CD8-positive, alpha-beta memory T cell (primary cell): ENCODE results near the gene TSPAN14. TPM values are rescaled to one million over a fixed set of nuclear protein-coding genes. Genes with fewer than 3 reads are reported as not detected.

Experiments used
- CTCF ChIA-PET: fragments of 350-600 bp; sonication (Branson Sonifier 250); formaldehyde crosslinking; loops from one replicate; lab custom pipeline; 2021; ENCODE audit warnings: antibody characterized with exemption; lab: Charles Lee
- POLR2A ChIA-PET: fragments of 350-600 bp; sonication (Branson Sonifier 250); formaldehyde crosslinking; loops from one replicate; lab custom pipeline; 2021; ENCODE audit warnings: antibody characterized with exemption; lab: Charles Lee
- DNase-seq, 5 donors: peaks; one replicate each; pipeline versions ENCODE4 v3.0.0 to v3.0.0-alpha.2; 2020 to 2022; ENCODE audit warnings: mixed read lengths in 1 of 5
- H3K27ac ChIP-seq: one replicate; pipeline ENCODE4 v1.7.0; 2013; ENCODE audit warnings: low read depth, mild to moderate bottlenecking, low read length, moderate library complexity
- H3K27me3 ChIP-seq: 2 replicates; pipeline ENCODE4 v1.7.0; 2013; ENCODE audit warnings: low read length, mild to moderate bottlenecking; ENCODE audit not compliant: insufficient read depth, poor library complexity, severe bottlenecking
- H3K36me3 ChIP-seq: 2 replicates; pipeline ENCODE4 v1.7.0; 2013; ENCODE audit warnings: mild to moderate bottlenecking, low read length, moderate library complexity; ENCODE audit not compliant: insufficient read depth
- H3K4me1 ChIP-seq: 2 replicates; pipeline ENCODE4 v1.7.0; 2013; ENCODE audit warnings: mild to moderate bottlenecking, low read length, moderate library complexity; ENCODE audit not compliant: insufficient read depth
- H3K4me3 ChIP-seq: 2 replicates; pipeline ENCODE4 v1.7.0; 2013; ENCODE audit warnings: mild to moderate bottlenecking, low read length
- H3K9me3 ChIP-seq: 2 replicates; pipeline ENCODE4 v1.7.0; 2013; ENCODE audit warnings: mild to moderate bottlenecking, low read length
- H3K27ac Mint-ChIP-seq, 8 donors: one replicate each; pipeline ENCODE4 v1.8.0; 2020 to 2021; ENCODE audit warnings: mixed read lengths in 8 of 8, mild to moderate bottlenecking in 6 of 8, inconsistent platforms in 3 of 8, moderate library complexity in 3 of 8
- H3K27me3 Mint-ChIP-seq, 2 donors: one replicate each; pipeline ENCODE4 v1.8.0; 2020 to 2021; ENCODE audit warnings: mixed read lengths in 2 of 2, mild to moderate bottlenecking in 1 of 2, moderate library complexity in 1 of 2
- H3K36me3 Mint-ChIP-seq, 3 donors: one replicate each; pipeline ENCODE4 v1.8.0; 2020 to 2021; ENCODE audit warnings: mixed read lengths in 3 of 3, inconsistent platforms in 1 of 3, mild to moderate bottlenecking in 1 of 3
- H3K4me1 Mint-ChIP-seq, 3 donors: one replicate each; pipeline ENCODE4 v1.8.0; 2020 to 2021; ENCODE audit warnings: mixed read lengths in 3 of 3, inconsistent platforms in 1 of 3, mild to moderate bottlenecking in 1 of 3
- H3K4me3 Mint-ChIP-seq, 7 donors: one replicate each; pipeline ENCODE4 v1.8.0; 2020 to 2021; ENCODE audit warnings: mixed read lengths in 7 of 7, mild to moderate bottlenecking in 6 of 7, moderate library complexity in 4 of 7, inconsistent platforms in 2 of 7
- H3K9me3 Mint-ChIP-seq, 5 donors: one replicate each; pipeline ENCODE4 v1.8.0; 2020 to 2022; ENCODE audit warnings: mixed read lengths in 5 of 5, mild to moderate bottlenecking in 3 of 5, moderate library complexity in 2 of 5, inconsistent platforms in 1 of 5
- polyA plus RNA-seq: library from polyadenylated mRNA; unstranded; fragments of 300-500 nt; fragmentation: Illumina TruSeq; gene quantifications from one replicate; pipeline ENCODE4 v1.2.3, GENCODE V29; 2021
- total RNA-seq, 2 experiments: library from RNA; stranded (reverse); gene quantifications; one replicate each; pipeline ENCODE4 v1.2.3, GENCODE V29; 2021

TSPAN14 gene
- total and polyA plus RNA-seq, 3 experiments from 2014 or later = 46.1 to 220 (median 46.8) TPM

GRCh38 chr10:80506189-80506575 is 52.1 kb downstream of the TSPAN14 start:
- Histone ChIP-seq H3K4me3 (no peak overlapping the region), H3K27ac (no peak overlapping the region), H3K9me3 (no peaks in the 10 kb centered on the region), H3K27me3 (no peaks in the 10 kb centered on the region), H3K36me3 (peaks cover 44% of the 10 kb centered on the region), H3K4me1 (peaks cover 55% of the 10 kb centered on the region)
- Mint-ChIP-seq H3K27ac (peak overlapping the region in 7 of 8 donors; percentile 76 to 98 (median 90)), H3K4me3 (no peak overlapping the region), H3K27me3 (no peaks in the 10 kb centered on the region), H3K36me3 (peaks cover 0 to 74% (median 10%) of the 10 kb centered on the region in 3 donors), H3K9me3 (no peaks in the 10 kb centered on the region), H3K4me1 (peaks cover 62 to 75% (median 68%) of the 10 kb centered on the region in 3 donors)
- ChIA-PET POLR2A (interaction anchor here (1.2 kb wide), 1 partner anchor 61 kb away, joined by 5 read pairs; no protein-coding TSS in a partner anchor), CTCF (interaction anchor here (0.6 to 19.9 kb wide), 27 partner anchors 8 to 155 kb away, joined by 3 to 498 read pairs (median 6); partner anchors contain the start of genes PRXL2A and TSPAN14)
- DNase-seq = no peak

GRCh38 chr10:80506836-80507487 is 52.9 kb downstream of the TSPAN14 start:
- H3K27ac Mint-ChIP-seq = peak overlapping the region in 3 of 8 donors; percentile 42 to 54 (median 45)
- H3K36me3 ChIP-seq = peaks cover 49% of the 10 kb centered on the region
- peaks cover 55% of the 10 kb centered on the region for H3K4me1 ChIP-seq
- H3K9me3 ChIP-seq = no peaks in the 10 kb centered on the region
- H3K9me3 Mint-ChIP-seq = no peaks in the 10 kb centered on the region
- no peak overlapping the region for H3K27ac ChIP-seq
- POLR2A ChIA-PET = no interaction called here
- peaks cover 0 to 74% (median 10%) of the 10 kb centered on the region in 3 donors for H3K36me3 Mint-ChIP-seq
- H3K4me1 Mint-ChIP-seq = peaks cover 62 to 73% (median 67%) of the 10 kb centered on the region in 3 donors
- no peak overlapping the region for H3K4me3 Mint-ChIP-seq
- no peak for DNase-seq
- H3K27me3 Mint-ChIP-seq = no peaks in the 10 kb centered on the region
- no peak overlapping the region for H3K4me3 ChIP-seq
- H3K27me3 ChIP-seq = no peaks in the 10 kb centered on the region
- CTCF ChIA-PET = interaction anchor here (0.7 to 19.9 kb wide), 8 partner anchors 10 to 129 kb away, joined by 3 to 498 read pairs (median 18); partner anchors contain the start of gene TSPAN14

- H3K9me3 Mint-ChIP-seq = no peaks in the 10 kb centered on the region
- no peak for DNase-seq
- no peaks in the 10 kb centered on the region for H3K9me3 ChIP-seq
- peaks cover 70% of the 10 kb centered on the region for H3K36me3 ChIP-seq
- no peak overlapping the region for H3K4me3 Mint-ChIP-seq
- H3K27ac Mint-ChIP-seq = peak overlapping the region in 2 of 8 donors; percentile 50 to 83
- peaks cover 41 to 53% (median 46%) of the 10 kb centered on the region in 3 donors for H3K4me1 Mint-ChIP-seq
- peaks cover 35% of the 10 kb centered on the region for H3K4me1 ChIP-seq
- H3K36me3 Mint-ChIP-seq = peaks cover 0 to 88% (median 7%) of the 10 kb centered on the region in 3 donors
- no peak overlapping the region for H3K4me3 ChIP-seq
- no peaks in the 10 kb centered on the region for H3K27me3 Mint-ChIP-seq
- no peaks in the 10 kb centered on the region for H3K27me3 ChIP-seq
- ChIA-PET CTCF (interaction anchor here (0.8 to 19.9 kb wide), 4 partner anchors 11 to 131 kb away, joined by 3 to 498 read pairs (median 228); partner anchors contain the start of gene TSPAN14), POLR2A (no interaction called here)
- H3K27ac ChIP-seq = no peak overlapping the region
Observed at GRCh38 chr10:80509108-80509402, 54.9 kb downstream of the TSPAN14 start.

GRCh38 chr10:80509403-80510161 is 55.5 kb downstream of the TSPAN14 start:
- ChIA-PET CTCF (interaction anchor here (0.8 to 19.9 kb wide), 4 partner anchors 11 to 132 kb away, joined by 3 to 498 read pairs (median 228); partner anchors contain the start of gene TSPAN14), POLR2A (no interaction called here)
- H3K4me3 ChIP-seq = no peak overlapping the region
- H3K27me3 ChIP-seq = no peaks in the 10 kb centered on the region
- H3K36me3 Mint-ChIP-seq = peaks cover 0 to 89% (median 7%) of the 10 kb centered on the region in 3 donors
- H3K4me3 Mint-ChIP-seq = no peak overlapping the region
- H3K9me3 Mint-ChIP-seq = no peaks in the 10 kb centered on the region
- H3K27me3 Mint-ChIP-seq = no peaks in the 10 kb centered on the region
- H3K27ac ChIP-seq = no peak overlapping the region
- H3K36me3 ChIP-seq = peaks cover 76% of the 10 kb centered on the region
- H3K9me3 ChIP-seq = no peaks in the 10 kb centered on the region
- peak overlapping the region in 6 of 8 donors; percentile 25 to 88 (median 66) for H3K27ac Mint-ChIP-seq
- H3K4me1 ChIP-seq = peaks cover 29% of the 10 kb centered on the region
- H3K4me1 Mint-ChIP-seq = peaks cover 36 to 51% (median 41%) of the 10 kb centered on the region in 3 donors
- no peak for DNase-seq

- Mint-ChIP-seq H3K27ac (peak overlapping the region in 7 of 8 donors; percentile 73 to 87 (median 78)), H3K36me3 (peaks cover 0 to 95% (median 9%) of the 10 kb centered on the region in 3 donors), H3K4me3 (peak overlapping the region in 1 of 7 donors; percentile 17), H3K4me1 (peaks cover 24 to 34% (median 28%) of the 10 kb centered on the region in 3 donors), H3K9me3 (no peaks in the 10 kb centered on the region), H3K27me3 (no peaks in the 10 kb centered on the region)
- Histone ChIP-seq H3K9me3 (no peaks in the 10 kb centered on the region), H3K36me3 (peaks cover 84% of the 10 kb centered on the region), H3K4me1 (peaks cover 12% of the 10 kb centered on the region), H3K27ac (no peak overlapping the region), H3K4me3 (no peak overlapping the region), H3K27me3 (no peaks in the 10 kb centered on the region)
- ChIA-PET POLR2A (interaction anchor here (0.7 to 1.4 kb wide), 2 partner anchors 25 to 43 kb away, joined by 4 to 5 read pairs; no protein-coding TSS in a partner anchor), CTCF (interaction anchor here (1.0 to 19.9 kb wide), 9 partner anchors 8 to 104 kb away, joined by 3 to 498 read pairs (median 4); partner anchors contain the start of genes PRXL2A and TSPAN14)
- no peak for DNase-seq
Observed at GRCh38 chr10:80512031-80512526, 58.0 kb downstream of the TSPAN14 start.

GRCh38 chr10:80513106-80513505 is 59.0 kb downstream of the TSPAN14 start:
- ChIA-PET CTCF (interaction anchor here (1.1 to 19.9 kb wide), 4 partner anchors 8 to 135 kb away, joined by 4 to 450 read pairs (median 11); no protein-coding TSS in a partner anchor), POLR2A (no interaction called here)
- no peaks in the 10 kb centered on the region for H3K27me3 ChIP-seq
- Mint-ChIP-seq H3K4me3 (no peak overlapping the region), H3K36me3 (peaks cover 0 to 97% (median 10%) of the 10 kb centered on the region in 3 donors), H3K4me1 (peaks cover 22 to 31% (median 24%) of the 10 kb centered on the region in 3 donors), H3K9me3 (no peaks in the 10 kb centered on the region), H3K27me3 (peaks cover 0 to 1% of the 10 kb centered on the region in 2 donors), H3K27ac (peak overlapping the region in 5 of 8 donors; percentile 6 to 70 (median 35))
- peaks cover 85% of the 10 kb centered on the region for H3K36me3 ChIP-seq
- no peak overlapping the region for H3K27ac ChIP-seq
- peaks cover 12% of the 10 kb centered on the region for H3K4me1 ChIP-seq
- no peak for DNase-seq
- no peak overlapping the region for H3K4me3 ChIP-seq
- H3K9me3 ChIP-seq = no peaks in the 10 kb centered on the region

- Mint-ChIP-seq H3K4me1 (peaks cover 22 to 27% (median 22%) of the 10 kb centered on the region in 3 donors), H3K27me3 (peaks cover 0 to 1% of the 10 kb centered on the region in 2 donors), H3K27ac (peak overlapping the region in 1 of 8 donors; percentile 86), H3K4me3 (no peak overlapping the region), H3K36me3 (peaks cover 0 to 98% (median 9%) of the 10 kb centered on the region in 3 donors), H3K9me3 (no peaks in the 10 kb centered on the region)
- DNase-seq = no peak
- POLR2A ChIA-PET = no interaction called here
- CTCF ChIA-PET = interaction anchor here (0.8 to 19.9 kb wide), 5 partner anchors 8 to 73 kb away, joined by 3 to 450 read pairs (median 3); no protein-coding TSS in a partner anchor
- Histone ChIP-seq H3K36me3 (peaks cover 73% of the 10 kb centered on the region), H3K4me3 (no peak overlapping the region), H3K9me3 (no peaks in the 10 kb centered on the region), H3K27ac (no peak overlapping the region), H3K4me1 (peaks cover 12% of the 10 kb centered on the region), H3K27me3 (no peaks in the 10 kb centered on the region)
Observed at GRCh38 chr10:80515511-80515910, 61.4 kb downstream of the TSPAN14 start.
